ENCODE results near the gene SPNS2. TPM values are rescaled to one million over a fixed set of nuclear protein-coding genes. Genes with fewer than 3 reads are reported as not detected.
A peak's percentile ranks its signal among the peaks of the same experiment; 100 is the strongest.

The SPNS2 gene
- total RNA-seq, 1 experiment from 2014 or later = 2.6 TPM

- Histone ChIP-seq H2AFZ (ENCODE audit: low read length) (no peak overlapping the region), H3K4me3 (ENCODE audit: low read length) (no peak overlapping the region), H3F3A (ENCODE audit: low read length, unreplicated experiment) (no peaks in the 10 kb centered on the region), H3K9me3 (ENCODE audit: low read length) (no peaks in the 10 kb centered on the region), H3K9ac (ENCODE audit: low read length) (no peak overlapping the region), H3K4me2 (ENCODE audit: low read length) (no peak overlapping the region), H3K4me1 (ENCODE audit: insufficient read depth, low read length) (peaks cover 6% of the 10 kb centered on the region; the same call in 1 of the 2 replicates), H4K20me1 (ENCODE audit: low read length) (no peaks in the 10 kb centered on the region; the same call in 1 of the 2 replicates), H3K27me3 (ENCODE audit: low read length) (no peaks in the 10 kb centered on the region), H3K36me3 (ENCODE audit: low read depth, low read length) (peaks cover 3% of the 10 kb centered on the region), H3K27ac (ENCODE audit: low read length) (no peak overlapping the region), H3K79me2 (ENCODE audit: low read length) (no peaks in the 10 kb centered on the region), H3K9me2 (replicated peaks; ENCODE audit: low read length) (no peaks in the 10 kb centered on the region)
- intact Hi-C loops (cut with micrococcal nuclease) = loop anchor here (10.0 kb wide), 1 partner anchor 114 kb away; no protein-coding TSS in a partner anchor
- CTCF ChIA-PET = no interaction called here
- DNase-seq = no peak
- POLR2A ChIA-PET (ENCODE audit: unreplicated experiment) = no interaction called here
- BruUV-seq (replicated peaks) = TSS peak; percentile 13
- ATAC-seq = no peak
- TF ChIP-seq EZH2 (IDR thresholded peaks at IDR 0.05; ENCODE audit: low read length, unreplicated experiment) = no peak
- TF ChIP-seq CTCF (conservative IDR thresholded peaks at IDR 0.05; ENCODE audit: low read depth, low read length) = no peak
These were observed 40.3 kb downstream of the SPNS2 start for GRCh38 chr17:4539025-4539424.

GRCh38 chr17:4539576-4540223 lies 41.0 kb downstream of the SPNS2 start:
- Histone ChIP-seq H3K4me1 (ENCODE audit: insufficient read depth, low read length) (no peaks in the 10 kb centered on the region), H3K27me3 (ENCODE audit: low read length) (no peaks in the 10 kb centered on the region), H3F3A (ENCODE audit: low read length, unreplicated experiment) (no peaks in the 10 kb centered on the region), H3K27ac (ENCODE audit: low read length) (no peak overlapping the region), H3K9me2 (replicated peaks; ENCODE audit: low read length) (no peaks in the 10 kb centered on the region), H4K20me1 (ENCODE audit: low read length) (no peaks in the 10 kb centered on the region; the same call in 1 of the 2 replicates), H2AFZ (ENCODE audit: low read length) (no peak overlapping the region), H3K4me2 (ENCODE audit: low read length) (no peak overlapping the region), H3K36me3 (ENCODE audit: low read depth, low read length) (peaks cover 3% of the 10 kb centered on the region), H3K4me3 (ENCODE audit: low read length) (no peak overlapping the region), H3K9me3 (ENCODE audit: low read length) (no peaks in the 10 kb centered on the region), H3K9ac (ENCODE audit: low read length) (no peak overlapping the region), H3K79me2 (ENCODE audit: low read length) (no peaks in the 10 kb centered on the region)
- no peak for DNase-seq
- BruUV-seq (replicated peaks) = no TSS peak
- no peak for TF ChIP-seq CTCF (conservative IDR thresholded peaks at IDR 0.05; ENCODE audit: low read depth, low read length)
- no peak for TF ChIP-seq EZH2phosphoT487 (IDR thresholded peaks at IDR 0.05; ENCODE audit: borderline replicate concordance, low read length)
- no peak for TF ChIP-seq EZH2 (IDR thresholded peaks at IDR 0.05; ENCODE audit: low read length, unreplicated experiment)
- ChIA-PET POLR2A (ENCODE audit: unreplicated experiment) (no interaction called here), CTCF (no interaction called here)
- no peak for ATAC-seq
- intact Hi-C loops (cut with micrococcal nuclease) = loop anchor here (10.0 kb wide), 1 partner anchor 115 kb away; no protein-coding TSS in a partner anchor

GRCh38 chr17:4540224-4540651 lies 41.6 kb downstream of the SPNS2 start:
- Histone ChIP-seq H2AFZ (ENCODE audit: low read length) (no peak overlapping the region), H3F3A (ENCODE audit: low read length, unreplicated experiment) (no peaks in the 10 kb centered on the region), H3K79me2 (ENCODE audit: low read length) (no peaks in the 10 kb centered on the region), H3K4me3 (ENCODE audit: low read length) (no peak overlapping the region), H3K4me1 (ENCODE audit: insufficient read depth, low read length) (no peaks in the 10 kb centered on the region), H3K9me2 (replicated peaks; ENCODE audit: low read length) (no peaks in the 10 kb centered on the region), H3K27ac (ENCODE audit: low read length) (no peak overlapping the region), H4K20me1 (ENCODE audit: low read length) (no peaks in the 10 kb centered on the region; the same call in 1 of the 2 replicates), H3K36me3 (ENCODE audit: low read depth, low read length) (peaks cover 3% of the 10 kb centered on the region), H3K9ac (ENCODE audit: low read length) (no peak overlapping the region), H3K27me3 (ENCODE audit: low read length) (no peaks in the 10 kb centered on the region), H3K4me2 (ENCODE audit: low read length) (no peak overlapping the region), H3K9me3 (ENCODE audit: low read length) (no peaks in the 10 kb centered on the region)
- no peak for ATAC-seq
- POLR2A ChIA-PET (ENCODE audit: unreplicated experiment) = no interaction called here
- intact Hi-C loops (cut with micrococcal nuclease) = no loop called here
- no TSS peak for BruUV-seq (replicated peaks)
- DNase-seq = no peak
- TF ChIP-seq EZH2phosphoT487 (IDR thresholded peaks at IDR 0.05; ENCODE audit: borderline replicate concordance, low read length) (no peak), EZH2 (IDR thresholded peaks at IDR 0.05; ENCODE audit: low read length, unreplicated experiment) (no peak), CTCF (conservative IDR thresholded peaks at IDR 0.05; ENCODE audit: low read depth, low read length) (peak; percentile 26; the same call in 1 of the 2 replicates)
- CTCF ChIA-PET = no interaction called here
